Ovary (tissue), 9 donors: ENCODE results near the gene MAPKAPK2. TPM values are rescaled to one million over a fixed set of nuclear protein-coding genes. Genes with fewer than 3 reads are reported as not detected.

ENCODE experiments used
- DNase-seq, 5 donors: peaks; one replicate each; pipeline ENCODE4 v3.0.0-alpha.2; 2019 to 2020
- H3K27ac ChIP-seq, 2 donors: fragments of 200-600 bp; one replicate each; pipeline versions ENCODE4 v1.5.1 to v1.8.0; 2019 to 2022
- H3K27me3 ChIP-seq: fragments of 200-600 bp; one replicate; pipeline ENCODE4 v1.8.0; 2022
- H3K36me3 ChIP-seq: fragments of 200-600 bp; sonication (generic); one replicate; pipeline ENCODE4 v1.5.1; 2019
- H3K4me1 ChIP-seq: one replicate; pipeline ENCODE4 v1.8.1; 2013; ENCODE audit warnings: mild to moderate bottlenecking, moderate library complexity; ENCODE audit not compliant: insufficient read depth
- H3K4me3 ChIP-seq: fragments of 200-600 bp; sonication (generic); one replicate; pipeline ENCODE4 v1.5.1; 2017
- H3K9me3 ChIP-seq, 2 donors: fragments of 200-600 bp in 1 of 2; sonication (generic) in 1 of 2; one replicate each; pipeline versions ENCODE4 v1.5.1 to v1.8.1; 2013 to 2019; ENCODE audit warnings: mild to moderate bottlenecking in 1 of 2, moderate library complexity in 1 of 2
- CTCF ChIP-seq, 3 donors: fragments of 450-650 bp in 2 of 3; fragments of 200-600 bp in 1 of 3; IDR thresholded peaks; one replicate each; pipeline versions ENCODE4 v1.5.1 to v1.8.0; 2016 to 2022; ENCODE audit warnings: antibody characterized with exemption in 3 of 3, mild to moderate bottlenecking in 1 of 3
- EP300 ChIP-seq: sonication (generic); formaldehyde crosslinking; IDR thresholded peaks from one replicate; pipeline ENCODE4 v1.6.1; 2017; ENCODE audit warnings: antibody characterized with exemption
- POLR2A ChIP-seq: fragments of 450-650 bp; IDR thresholded peaks from one replicate; pipeline ENCODE4 v1.6.1; 2017; ENCODE audit warnings: antibody characterized with exemption, mild to moderate bottlenecking, moderate library complexity
- WGBS, 3 donors: extraction: QIAGEN DNeasy Blood & Tissue Kit in 1 of 3; methylation state at CpG; one replicate each; pipeline versions ENCODE4 v1.1.5 to v1.1.7; 2013 to 2017; 5-methylcytosine and 5-hydroxymethylcytosine counted together
- intact Hi-C, 4 donors: fragments of 100-400 bp; cut with DNase I; formaldehyde crosslinking; loops; one replicate each; pipeline versions ENCODE4 v1.11.0 to v1.15.1; 2022 to 2023
- polyA plus RNA-seq, 2 donors: library from polyadenylated mRNA; stranded (reverse); fragments of 200-250 nt in 1 of 2; fragments of 350-450 nt in 1 of 2; fragmentation: Illumina TruSeq in 1 of 2; extraction: RNeasy Lipid Tissue Mini Kit (QIAGEN cat#74804) in 1 of 2; gene quantifications; one replicate each; pipeline ENCODE4 v1.2.3, GENCODE V29; 2013 to 2014
- total RNA-seq, 7 donors: library from RNA; depleted of rRNA in 2 of 7; stranded (reverse); fragments of >200 nt in 2 of 7; fragmentation: NEBNext Ultra II Directional in 3 of 7; extraction: Animal tissue kit (Norgen Biotek cat#: 25700) in 3 of 7; gene quantifications; one replicate each; pipeline versions ENCODE4 v1.1.0 to v1.2.4, GENCODE V29; 2016 to 2023
- donor health status: DM: no; HTN: no; CAD: no; lungs with moderate emphysema.
- donor health status: DM: no; HTN: no; CAD: no.
- donor health status: Bipolar disorder and iron deficiency.
- donor health status: DM: yes; HTN: yes; CAD: no.
- donor health status: DM: no; HTN: no; CAD: no.
- donor health status: DM: yes; HTN: yes; CAD: no.

Gene MAPKAPK2
- total and polyA plus RNA-seq, 9 donors = 28.4 to 71.2 (median 64.7) TPM

- Histone ChIP-seq H3K4me1 (peaks cover 32% of the 10 kb centered on the region), H3K27me3 (no peaks in the 10 kb centered on the region), H3K4me3 (no peak overlapping the region), H3K9me3 (no peaks in the 10 kb centered on the region), H3K27ac (no peak overlapping the region), H3K36me3 (no peaks in the 10 kb centered on the region)
- intact Hi-C loops = no loop called here
- 90 to 93% (median 92%) methylated on average over 1 of the region's 1 CpG for WGBS, 3 donors
- no peak for DNase-seq
- TF ChIP-seq CTCF (IDR thresholded peaks at IDR 0.05) (no peak), POLR2A (no peak), EP300 (no peak)
Observed at GRCh38 chr1:206717674-206717989, 32.9 kb downstream of the MAPKAPK2 start.

GRCh38 chr1:206719169-206719839 lies 34.6 kb downstream of the MAPKAPK2 start:
- intact Hi-C loops = no loop called here
- no peak for DNase-seq
- Histone ChIP-seq H3K27me3 (no peaks in the 10 kb centered on the region), H3K9me3 (no peaks in the 10 kb centered on the region), H3K27ac (no peak overlapping the region), H3K4me1 (peaks cover 36% of the 10 kb centered on the region), H3K4me3 (no peak overlapping the region), H3K36me3 (no peaks in the 10 kb centered on the region)
- TF ChIP-seq EP300 = no peak
- TF ChIP-seq POLR2A = no peak
- no peak for TF ChIP-seq CTCF (IDR thresholded peaks at IDR 0.05)
- WGBS, 3 donors = 71 to 79% (median 75%) methylated on average over 10 of the region's 10 CpGs

GRCh38 chr1:206721454-206721853 lies 36.7 kb downstream of the MAPKAPK2 start:
- Histone ChIP-seq H3K4me1 (peaks cover 24% of the 10 kb centered on the region), H3K27me3 (no peaks in the 10 kb centered on the region), H3K4me3 (no peak overlapping the region), H3K9me3 (no peaks in the 10 kb centered on the region), H3K27ac (no peak overlapping the region), H3K36me3 (no peaks in the 10 kb centered on the region)
- intact Hi-C loops = loop anchor here in 1 of 4 donors (10.0 kb wide), 1 partner anchor 87 kb away; the partner anchor contains the start of gene DYRK3
- DNase-seq = no peak
- WGBS, 3 donors = 80 to 90% (median 86%) methylated on average over 1 of the region's 1 CpG
- TF ChIP-seq EP300 (no peak), POLR2A (no peak), CTCF (IDR thresholded peaks at IDR 0.05) (no peak)

- intact Hi-C loops = loop anchor here in 1 of 4 donors (10.0 kb wide), 1 partner anchor 88 kb away; the partner anchor contains the start of gene DYRK3
- Histone ChIP-seq H3K27ac (no peak overlapping the region), H3K27me3 (no peaks in the 10 kb centered on the region), H3K36me3 (no peaks in the 10 kb centered on the region), H3K9me3 (no peaks in the 10 kb centered on the region), H3K4me3 (no peak overlapping the region), H3K4me1 (peaks cover 16% of the 10 kb centered on the region)
- DNase-seq = no peak
- no peak for TF ChIP-seq POLR2A
- WGBS, 3 donors = 69 to 81% (median 76%) methylated on average over 17 of the region's 17 CpGs
Observed at GRCh38 chr1:206722751-206723461, 38.2 kb downstream of the MAPKAPK2 start.

- Histone ChIP-seq H3K9me3 (no peaks in the 10 kb centered on the region), H3K4me3 (no peak overlapping the region), H3K4me1 (peaks cover 16% of the 10 kb centered on the region), H3K36me3 (no peaks in the 10 kb centered on the region), H3K27me3 (no peaks in the 10 kb centered on the region), H3K27ac (no peak overlapping the region)
- intact Hi-C loops = loop anchor here in 1 of 4 donors (10.0 kb wide), 1 partner anchor 89 kb away; the partner anchor contains the start of gene DYRK3
- TF ChIP-seq CTCF (IDR thresholded peaks at IDR 0.05) (no peak), POLR2A (no peak), EP300 (no peak)
- DNase-seq = no peak
- WGBS, 3 donors = 83 to 89% (median 85%) methylated on average over 4 of the region's 4 CpGs
Observed at GRCh38 chr1:206723462-206723804, 38.7 kb downstream of the MAPKAPK2 start.
